Brain pericyte (primary cell): ENCODE measurements around the gene PSME3IP1.
"Not testable (repeated sequence)": the region's sequence is repeated elsewhere in the genome, so short reads cannot be mapped to it uniquely, and the experiment has no call there.

ENCODE experiments used
- DNase-seq: peaks from one replicate; pipeline ENCODE4 v3.0.0-alpha.2; 2012; ENCODE audit warnings: low read depth, low spot score

The PSME3IP1 gene, protein sequence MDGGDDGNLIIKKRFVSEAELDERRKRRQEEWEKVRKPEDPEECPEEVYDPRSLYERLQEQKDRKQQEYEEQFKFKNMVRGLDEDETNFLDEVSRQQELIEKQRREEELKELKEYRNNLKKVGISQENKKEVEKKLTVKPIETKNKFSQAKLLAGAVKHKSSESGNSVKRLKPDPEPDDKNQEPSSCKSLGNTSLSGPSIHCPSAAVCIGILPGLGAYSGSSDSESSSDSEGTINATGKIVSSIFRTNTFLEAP

GRCh38 chr16:57185945-57186871 lies at the start of gene PSME3IP1, which contains the start of gene RSPRY1:
TSS of gene PSME3IP1 (minus strand) at chr16:57186039. CDS start at chr16:57173854, 12,185 bp downstream.
TSS of gene RSPRY1 (plus strand) at chr16:57186329. CDS start at chr16:57204659, 18,330 bp downstream.
- DNase-seq, result peak; percentile 99

DNA sequence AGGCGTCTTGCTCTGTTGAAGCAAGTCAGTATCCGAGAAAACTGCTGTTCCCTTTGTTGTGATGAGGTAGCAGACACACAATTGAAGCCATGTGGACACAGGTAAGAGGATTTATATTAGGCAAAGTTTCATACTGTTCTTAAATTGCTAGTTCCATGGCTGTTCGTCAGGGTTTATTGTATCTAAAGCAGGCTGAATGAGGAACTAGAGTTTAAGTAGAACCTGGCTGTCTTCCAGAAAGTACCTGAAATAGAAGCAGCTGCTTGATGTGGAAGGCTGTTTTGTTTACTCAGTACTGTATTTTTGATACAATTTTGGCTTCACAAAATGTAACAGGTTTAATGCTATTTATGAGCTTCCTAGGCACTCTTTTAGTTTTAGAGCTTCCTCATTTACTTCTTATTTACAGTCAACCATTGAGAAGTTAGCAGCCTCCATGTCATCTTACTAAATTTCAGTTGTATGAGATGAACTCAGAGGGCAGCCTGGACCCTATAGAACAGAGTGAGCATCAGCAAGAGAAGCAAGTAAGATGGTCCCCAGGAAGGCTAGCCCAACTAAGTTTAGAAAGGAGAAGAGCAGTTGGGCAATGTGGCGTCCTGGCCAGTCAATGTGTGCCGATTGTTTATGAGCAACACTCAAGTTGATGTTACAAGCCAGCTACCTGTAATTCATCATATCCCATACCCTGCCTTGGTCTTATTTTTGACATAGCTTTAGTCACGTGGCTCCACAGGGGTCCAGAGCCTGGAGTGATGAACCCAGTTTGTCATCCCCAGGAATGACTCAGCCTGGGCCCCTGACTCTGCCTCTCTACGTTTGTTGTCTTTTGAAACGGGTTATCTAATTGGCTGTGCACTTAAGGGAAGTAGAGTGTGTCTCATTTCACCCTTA lies 49.5 kb upstream of the PSME3IP1 start:
- peak; percentile 68 for DNase-seq

- DNase-seq, result no peak
Measured at GRCh38 chr16:57234707-57235092, 48.9 kb upstream of the PSME3IP1 start.

- DNase-seq, result no peak
Measured at GRCh38 chr16:57233944-57234706, 48.3 kb upstream of the PSME3IP1 start.

GRCh38 chr16:57231821-57232350 lies 46.0 kb upstream of the PSME3IP1 start:
- no peak for DNase-seq

DNA sequence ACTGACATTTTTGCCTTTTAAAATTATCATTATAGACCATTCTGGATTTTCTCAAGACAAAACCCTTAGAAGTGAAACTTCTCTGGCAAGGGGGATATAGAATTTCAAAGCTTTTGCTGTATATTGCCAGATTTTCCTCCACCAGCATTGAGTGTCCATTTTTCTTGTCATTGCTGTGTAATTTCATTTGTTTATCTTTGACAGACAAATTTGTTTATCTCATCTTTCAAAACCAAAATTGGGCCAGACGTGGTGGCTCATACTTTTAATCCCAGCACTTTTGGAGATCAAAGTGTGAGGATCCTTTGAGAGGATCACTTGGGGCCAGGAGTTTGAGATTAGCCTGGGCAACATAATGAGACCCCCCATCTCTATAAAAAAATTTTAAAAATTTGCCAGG lies 43.2 kb upstream of the PSME3IP1 start:
- DNase-seq, result no peak

DNA sequence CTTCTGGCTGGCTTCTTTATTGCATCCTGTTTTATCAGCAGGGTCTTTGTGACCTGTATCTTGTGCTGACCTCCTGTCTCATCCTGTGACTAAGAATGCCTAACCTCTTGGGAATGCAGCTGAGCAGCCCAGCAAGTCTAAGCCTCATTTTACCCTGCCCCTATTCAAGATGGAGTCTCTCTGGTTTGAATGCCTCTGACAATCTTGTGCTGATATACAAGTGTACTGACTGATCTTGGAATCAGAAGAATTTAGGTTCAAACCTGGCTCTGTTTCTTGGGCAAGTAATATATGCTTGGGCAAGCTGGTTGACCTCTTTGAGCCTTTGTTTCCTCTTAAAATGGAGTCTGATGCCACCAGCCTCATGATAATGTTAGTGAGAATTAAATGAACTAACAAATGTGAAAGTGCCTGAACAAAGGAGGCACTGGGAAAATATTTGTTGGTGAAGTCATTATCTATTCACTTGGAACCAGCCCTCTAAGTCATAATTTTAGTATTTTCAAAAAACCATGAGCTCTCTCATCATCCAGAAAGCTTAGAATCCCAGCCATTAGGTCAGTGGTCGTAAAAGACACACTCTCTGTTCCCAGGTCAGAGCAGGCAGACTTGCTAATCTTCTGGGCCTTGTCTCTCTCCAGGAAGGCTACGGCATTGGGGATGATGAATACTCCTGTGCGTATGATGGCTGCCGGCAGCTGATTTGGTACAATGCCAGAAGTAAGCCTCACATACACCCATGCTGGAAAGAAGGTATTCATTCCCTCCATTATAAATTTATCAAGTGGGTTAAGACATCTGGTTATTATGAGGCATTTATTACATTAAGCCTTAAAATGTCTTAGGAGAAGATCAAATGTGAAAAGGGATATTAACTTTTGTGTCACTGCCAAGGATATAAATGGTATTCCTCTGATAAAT lies 41.1 kb upstream of the PSME3IP1 start:
- no peak for DNase-seq

DNA sequence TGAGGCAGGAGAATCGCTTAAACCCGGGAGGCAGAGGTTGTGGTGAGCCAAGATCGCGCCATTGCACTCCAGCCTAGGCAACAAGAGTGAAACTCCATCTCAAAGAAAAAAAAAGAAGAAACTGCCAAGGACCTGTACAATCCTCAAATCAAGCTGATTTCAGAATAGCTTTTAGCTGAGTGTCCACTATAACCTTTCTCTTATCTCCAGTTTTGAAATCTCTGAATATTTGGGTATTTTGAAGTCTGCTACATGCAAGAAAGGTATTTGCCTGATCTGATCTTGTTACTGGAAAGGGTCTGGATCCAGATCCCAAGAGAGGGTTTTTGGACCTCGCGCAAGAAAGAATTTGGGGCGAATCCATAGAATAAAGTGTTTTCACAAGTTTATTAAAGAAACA lies 40.1 kb upstream of the PSME3IP1 start:
- DNase-seq, result no peak

- DNase-seq, result no peak
Measured at GRCh38 chr16:57224651-57225335, 39.0 kb upstream of the PSME3IP1 start.

DNA sequence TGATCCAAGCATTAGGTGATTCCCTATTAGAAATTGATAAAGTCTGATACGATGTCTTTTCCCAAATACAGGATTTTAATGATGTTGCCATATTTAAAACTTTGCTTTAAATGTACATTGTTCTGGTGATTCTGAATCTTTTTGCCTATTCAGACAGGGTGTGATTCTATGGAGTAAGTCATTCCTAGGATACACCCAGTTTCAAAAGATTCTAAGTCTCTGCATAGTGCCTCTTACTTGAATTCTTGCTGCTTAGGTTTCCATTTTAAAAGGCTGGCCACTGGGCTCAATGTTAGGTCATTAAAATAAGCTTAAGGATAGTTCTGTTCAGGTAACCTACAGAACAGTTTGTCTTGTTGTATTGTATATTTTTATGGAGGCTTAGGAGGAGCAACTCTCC lies 37.2 kb upstream of the PSME3IP1 start:
- no peak for DNase-seq

GRCh38 chr16:57216968-57217367 lies 31.1 kb upstream of the PSME3IP1 start:
- no peak for DNase-seq

GRCh38 chr16:57213462-57213861 lies 27.6 kb upstream of the PSME3IP1 start:
- DNase-seq, result no peak

- no peak for DNase-seq
Measured at GRCh38 chr16:57209780-57210179, 23.9 kb upstream of the PSME3IP1 start.

DNA sequence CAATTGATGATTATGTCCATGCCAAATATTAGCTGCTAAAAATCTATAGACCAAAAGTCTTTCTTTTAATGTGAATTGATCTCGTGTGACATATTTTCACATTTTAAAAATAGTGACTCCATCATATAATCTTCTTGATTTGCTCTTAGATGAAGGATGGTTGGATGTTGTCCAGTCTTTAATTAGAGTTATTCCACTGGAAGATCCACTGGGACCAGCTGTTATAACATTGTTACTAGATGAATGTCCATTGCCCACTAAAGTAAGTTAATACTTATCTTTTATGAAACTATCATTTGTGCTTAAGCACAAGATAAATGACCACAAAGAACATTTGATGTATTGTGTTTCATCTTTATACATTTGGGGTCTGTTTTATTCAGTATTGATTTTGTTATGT lies 23.1 kb upstream of the PSME3IP1 start:
- no peak for DNase-seq

GRCh38 chr16:57204675-57205074 lies 18.8 kb upstream of the PSME3IP1 start:
- no peak for DNase-seq

GRCh38 chr16:57203451-57203850 lies 17.6 kb upstream of the PSME3IP1 start:
- DNase-seq, result no peak

GRCh38 chr16:57202095-57202886 lies 16.5 kb upstream of the PSME3IP1 start:
- no peak for DNase-seq

DNA sequence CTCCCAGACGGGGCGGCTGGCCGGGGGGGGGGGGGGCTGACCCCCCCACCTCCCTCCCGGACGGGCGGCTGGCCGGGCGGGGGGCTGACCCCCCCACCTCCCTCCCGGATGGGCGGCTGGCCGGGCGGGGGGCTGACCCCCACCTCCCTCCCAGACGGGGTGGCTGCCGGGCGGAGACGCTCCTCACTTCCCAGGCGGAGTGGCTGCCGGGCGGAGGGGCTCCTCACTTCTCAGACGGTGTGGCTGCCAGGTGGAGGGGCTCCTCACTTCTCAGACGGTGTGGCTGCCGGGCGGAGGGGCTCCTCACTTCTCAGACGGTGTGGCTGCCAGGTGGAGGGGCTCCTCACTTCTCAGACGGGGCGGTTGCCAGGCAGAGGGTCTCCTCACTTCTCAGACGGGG lies 15.1 kb upstream of the PSME3IP1 start:
- not testable (repeated sequence) for DNase-seq
